Measurements from ENCODE around the gene CRACDL.

Gene CRACDL

DNA sequence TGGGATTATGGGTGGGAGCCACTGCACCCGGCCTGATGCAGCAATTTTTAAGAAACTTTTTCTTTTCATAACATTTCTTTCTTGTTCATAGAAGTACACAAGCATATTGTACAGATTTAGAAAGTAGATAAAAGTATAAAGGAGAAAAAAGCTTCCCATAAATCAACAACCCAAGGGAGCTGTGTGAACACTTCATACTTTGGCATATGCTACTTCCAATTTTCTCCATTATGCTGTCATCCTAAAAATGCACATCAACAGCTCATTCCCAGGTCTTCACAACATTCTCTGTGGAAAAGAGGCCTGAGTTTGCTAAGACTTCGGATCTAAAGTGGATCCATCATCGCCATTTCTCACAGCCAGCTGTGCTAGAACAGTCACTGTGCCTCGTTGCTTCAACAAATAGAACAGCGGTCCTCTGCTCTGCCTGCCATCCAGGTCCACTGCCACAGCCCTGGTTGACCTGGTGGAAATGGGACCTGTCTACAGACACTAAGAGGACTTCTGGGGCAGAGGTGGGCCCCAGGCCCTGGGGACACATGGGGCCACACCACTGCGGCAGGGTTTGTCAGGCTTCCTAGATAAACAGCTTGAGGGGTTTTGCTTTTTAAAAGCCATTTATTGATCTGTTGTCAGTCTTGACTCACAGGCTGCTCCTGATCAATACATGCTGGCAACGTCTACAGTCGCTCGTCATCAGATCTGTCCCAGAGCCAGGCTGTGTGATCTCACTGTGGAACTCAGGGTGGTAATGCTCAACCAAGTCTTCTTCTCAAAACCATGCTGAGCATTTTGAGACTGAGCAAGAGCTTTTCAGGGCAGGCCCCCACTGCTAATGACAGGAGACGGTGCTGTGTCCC is 132.4 kb downstream of the CRACDL start:
- DNase-seq (ENCODE audit: low read depth) = no peak

DNA sequence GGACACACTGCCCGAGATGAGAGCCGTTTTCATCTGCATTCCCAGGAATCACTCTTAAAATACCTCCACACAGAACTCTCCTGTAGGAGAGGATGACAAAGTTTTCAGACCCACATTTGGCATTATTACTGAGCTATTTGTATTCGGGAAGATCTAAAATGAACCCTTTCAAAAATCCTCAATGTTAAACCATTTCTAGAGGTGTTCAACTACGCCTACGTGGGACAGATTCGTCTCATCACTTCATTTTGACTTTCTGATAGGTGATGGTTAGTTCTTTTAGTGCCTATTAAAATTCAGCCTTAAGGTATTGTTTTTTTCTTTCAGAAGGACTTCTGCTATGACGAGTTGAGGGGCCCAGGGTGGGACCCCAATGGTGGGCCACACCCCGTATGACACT is 133.7 kb downstream of the CRACDL start:
- no peak for DNase-seq (ENCODE audit: low read depth)

DNA sequence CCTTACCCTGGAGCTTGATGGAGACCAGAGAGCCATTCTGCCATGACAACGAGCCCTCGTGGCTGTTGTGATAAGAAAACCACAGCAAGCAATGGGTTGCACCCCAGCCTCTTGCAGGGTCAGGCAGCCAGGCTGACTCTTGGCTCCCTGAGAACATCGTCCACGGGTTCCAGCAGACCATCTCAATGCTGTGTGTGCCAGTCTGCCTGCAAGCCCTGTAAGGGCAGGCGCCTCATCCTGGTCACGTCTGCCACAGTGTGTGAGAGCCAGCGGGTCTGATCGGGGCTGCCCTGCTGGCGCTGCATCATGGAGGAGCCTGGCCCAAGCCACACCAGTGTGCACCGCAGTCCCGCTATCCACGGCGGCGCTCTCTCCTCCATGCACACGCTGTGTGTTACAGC is 134.1 kb downstream of the CRACDL start:
- no peak for DNase-seq (ENCODE audit: low read depth)

DNA sequence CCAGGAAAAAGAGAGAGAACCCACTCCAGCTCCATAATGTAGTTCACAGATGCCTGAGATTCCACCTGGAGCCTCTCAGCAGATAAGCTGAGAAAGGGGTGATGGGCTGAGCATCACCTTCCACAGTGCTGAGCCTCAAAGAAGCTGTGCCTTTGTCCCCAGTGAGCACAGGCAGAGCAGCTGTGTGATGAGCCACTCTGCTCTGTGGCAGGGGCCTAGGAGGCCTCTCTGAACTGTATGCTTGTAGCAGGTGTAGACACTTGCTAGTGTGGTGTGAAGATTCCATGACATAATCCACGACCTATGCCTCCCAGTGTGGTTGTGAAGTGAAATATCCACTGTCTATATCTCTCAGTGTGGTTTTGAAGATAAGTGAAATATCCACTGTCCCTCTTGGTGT is 134.7 kb downstream of the CRACDL start:
- DNase-seq (ENCODE audit: low read depth) = no peak

DNA sequence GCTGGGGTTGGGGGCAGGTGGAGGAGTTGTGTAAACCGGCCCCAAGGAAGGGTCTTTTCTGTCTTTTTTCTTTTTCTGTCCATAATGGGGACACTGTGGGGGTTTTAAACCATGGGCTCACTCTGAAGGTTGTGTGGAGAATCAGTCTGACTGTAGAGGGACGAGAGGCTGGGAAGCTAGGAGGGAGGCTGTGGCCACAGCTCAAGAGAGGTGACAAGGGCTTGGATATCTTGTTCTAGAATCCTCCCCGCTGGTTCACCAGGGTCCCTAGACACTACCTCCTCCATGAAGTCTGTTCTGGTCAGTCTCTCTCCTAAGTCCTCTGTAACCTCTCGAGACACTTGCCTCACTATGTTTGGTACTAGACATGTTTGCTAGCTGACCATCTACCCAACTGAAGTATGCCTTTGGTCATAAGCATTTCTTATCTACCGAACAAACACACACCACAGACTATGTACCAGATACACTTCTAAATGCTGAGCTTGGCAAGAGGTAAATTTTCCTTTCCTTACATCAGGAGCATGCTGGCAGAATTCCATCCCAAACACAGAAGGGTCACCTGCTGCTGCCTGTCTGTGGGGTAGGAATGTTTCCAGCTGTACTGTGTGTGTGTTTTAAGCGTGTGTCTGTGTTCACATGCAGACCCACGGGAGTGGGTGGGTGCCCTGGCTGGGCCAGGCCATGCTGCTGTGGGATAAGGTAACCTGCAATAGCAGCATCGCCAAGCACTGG is 135.5 kb downstream of the CRACDL start:
- DNase-seq (ENCODE audit: low read depth) = no peak

DNA sequence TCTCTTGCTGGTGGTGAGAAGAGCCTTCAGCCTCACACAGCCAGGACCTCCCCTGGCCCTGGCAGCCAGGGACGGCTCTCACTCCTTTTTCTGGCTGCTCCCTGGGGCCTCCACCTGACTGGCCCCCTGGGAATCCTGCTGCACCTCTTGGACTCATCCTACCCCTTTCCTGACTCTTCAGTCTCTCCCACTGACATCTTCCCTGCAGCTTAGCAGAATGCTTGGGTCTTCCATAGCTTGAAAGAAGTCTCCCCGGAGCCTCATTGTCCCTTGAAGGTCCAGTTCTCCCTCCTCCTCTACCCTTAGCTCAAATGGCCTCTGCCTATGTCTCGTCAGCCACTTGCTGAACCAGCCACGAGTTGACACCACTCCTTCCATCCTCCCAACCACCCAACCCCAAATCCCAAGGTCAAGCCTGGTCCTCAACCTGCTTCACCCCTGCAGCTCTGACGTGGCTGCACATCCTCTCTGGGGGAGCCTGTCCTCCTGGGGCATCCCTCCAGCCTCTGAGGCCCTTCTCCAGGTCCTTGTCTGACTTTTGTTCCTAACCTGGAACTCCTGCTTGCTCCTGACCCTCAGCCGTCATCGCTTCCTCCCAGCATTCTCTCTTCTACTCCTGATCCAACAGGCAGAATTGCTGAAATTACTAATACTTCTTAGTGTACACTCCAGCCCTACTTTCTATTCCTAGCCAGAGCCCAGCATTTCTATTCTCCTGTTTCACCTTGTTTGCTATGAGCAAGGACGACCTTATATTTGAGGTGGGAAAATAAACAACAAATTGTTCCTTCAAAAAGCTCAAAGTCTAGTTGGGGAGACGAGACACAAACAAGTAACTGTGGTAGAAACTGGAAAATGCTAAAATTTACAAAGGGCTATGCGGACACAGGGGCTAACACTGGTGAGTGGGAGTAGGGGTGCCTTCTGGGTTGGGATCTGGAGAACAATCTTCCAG is 136.4 kb downstream of the CRACDL start:
- DNase-seq (ENCODE audit: low read depth) = no peak

DNA sequence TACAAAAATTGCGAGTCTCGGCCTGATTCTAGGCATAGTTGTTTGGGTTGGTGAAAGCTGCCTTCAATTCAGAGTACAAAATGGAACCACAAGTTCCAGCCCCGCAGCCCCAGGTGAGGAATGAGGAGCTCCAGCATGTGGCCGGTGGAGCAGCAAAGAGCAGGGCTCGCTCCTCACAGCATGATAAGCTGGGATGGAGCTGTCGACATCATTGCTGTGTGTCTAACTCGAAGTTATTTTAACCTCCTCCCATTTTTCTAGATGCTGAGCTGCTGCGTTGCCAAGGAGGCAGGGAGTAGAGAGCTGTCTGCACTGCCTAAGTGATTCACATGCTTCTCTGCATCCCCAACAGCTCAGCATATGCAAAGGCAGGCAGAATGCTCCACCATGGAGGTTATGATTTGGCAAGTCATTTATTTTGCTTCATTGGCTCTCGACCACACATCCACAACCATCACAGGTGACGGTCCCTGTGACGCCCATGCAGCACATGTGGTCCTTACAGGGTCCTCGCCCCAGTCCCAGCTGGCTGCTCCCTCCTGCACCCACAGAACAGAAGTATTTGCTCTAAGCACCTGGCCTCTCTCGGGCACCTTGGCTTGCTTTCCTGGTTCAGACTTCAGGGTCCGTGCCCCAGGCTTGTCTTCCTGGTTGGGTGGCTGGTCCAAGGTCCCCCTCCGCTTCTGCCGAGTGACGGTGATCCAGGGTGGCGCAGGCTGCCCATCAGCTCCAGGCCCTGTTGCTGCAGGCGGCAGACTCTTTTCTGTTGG is 139.1 kb downstream of the CRACDL start:
- DNase-seq (ENCODE audit: low read depth) = no peak

DNA sequence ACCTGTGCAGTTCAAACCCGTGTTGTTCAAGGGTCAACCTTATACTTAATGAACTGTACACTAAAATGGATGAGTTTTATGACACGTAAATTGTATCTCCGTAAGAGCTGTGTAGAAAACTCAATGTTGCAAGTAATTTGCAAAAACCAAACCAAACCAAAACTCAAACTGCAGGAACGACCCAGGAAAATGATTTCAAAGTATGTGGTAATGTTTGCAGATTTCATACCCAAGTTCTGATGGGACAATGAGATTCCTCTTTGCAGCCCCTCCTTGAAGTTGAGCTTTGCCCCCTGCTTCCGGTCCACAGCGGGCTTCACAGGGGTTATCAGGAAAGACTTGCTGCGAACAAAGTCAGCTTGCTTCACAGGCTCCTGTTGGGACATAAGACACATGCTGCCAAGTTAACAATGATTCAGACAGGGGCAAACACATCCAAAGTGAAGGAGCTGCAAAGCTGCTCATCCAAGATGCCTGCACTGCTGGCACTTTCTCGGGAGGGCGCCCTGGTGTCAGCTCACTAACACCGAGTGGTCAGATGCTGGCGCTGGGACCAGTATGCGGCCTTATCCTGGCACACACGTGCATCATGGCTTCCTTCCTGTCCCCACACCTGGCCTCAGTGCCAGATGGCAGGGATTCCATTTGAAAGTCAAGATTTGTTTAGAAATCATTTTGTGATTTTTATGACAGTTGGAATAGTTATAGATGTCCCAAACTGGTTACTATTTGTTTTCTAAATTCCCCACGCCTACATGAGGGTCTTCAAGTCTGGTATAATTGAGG is 139.9 kb downstream of the CRACDL start:
- no peak for DNase-seq (ENCODE audit: low read depth)

DNA sequence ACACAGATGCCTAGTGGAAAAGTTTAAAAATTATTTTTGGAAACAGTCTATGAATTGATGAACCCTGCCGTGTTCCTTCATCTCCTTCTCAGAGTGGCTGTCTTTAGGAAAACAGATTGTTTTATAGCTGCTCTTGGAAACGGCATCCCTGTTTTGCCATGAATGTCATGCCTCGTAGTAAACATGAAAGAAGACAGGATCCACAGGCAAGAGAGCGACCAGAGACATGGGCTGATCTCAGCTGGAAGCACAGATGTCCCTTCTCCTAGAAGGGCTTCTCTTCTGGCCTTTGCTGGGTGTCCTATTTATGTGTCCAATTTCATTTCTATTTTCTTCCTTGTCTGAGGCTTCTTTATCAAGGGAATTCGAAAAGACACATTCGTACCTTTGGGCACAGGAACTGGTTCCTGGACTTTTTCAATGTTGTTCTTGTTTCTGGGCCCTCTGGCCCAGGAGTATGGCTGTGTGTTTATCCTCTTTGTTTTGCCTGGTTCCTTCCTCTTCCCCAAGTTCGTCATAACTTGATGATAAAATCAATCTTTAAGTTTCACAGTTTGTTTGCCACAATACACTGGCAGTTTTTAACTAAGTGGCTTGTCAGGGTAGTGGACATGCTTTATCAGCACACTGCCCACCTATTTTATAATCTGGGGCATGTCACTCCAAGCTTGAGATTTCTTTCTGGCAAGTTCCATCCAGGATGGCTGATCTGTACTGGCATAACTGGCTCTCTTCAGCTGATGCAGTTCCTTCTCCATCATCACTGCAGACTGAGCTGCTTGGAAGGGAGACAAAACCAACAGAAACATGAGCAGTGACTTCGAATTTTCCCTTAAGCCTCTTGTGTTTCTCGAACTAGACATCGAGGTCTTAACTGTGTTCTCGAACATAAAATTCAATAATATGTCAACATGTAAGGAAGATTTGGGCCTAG is 141.9 kb downstream of the CRACDL start:
- DNase-seq (ENCODE audit: low read depth) = no peak

DNA sequence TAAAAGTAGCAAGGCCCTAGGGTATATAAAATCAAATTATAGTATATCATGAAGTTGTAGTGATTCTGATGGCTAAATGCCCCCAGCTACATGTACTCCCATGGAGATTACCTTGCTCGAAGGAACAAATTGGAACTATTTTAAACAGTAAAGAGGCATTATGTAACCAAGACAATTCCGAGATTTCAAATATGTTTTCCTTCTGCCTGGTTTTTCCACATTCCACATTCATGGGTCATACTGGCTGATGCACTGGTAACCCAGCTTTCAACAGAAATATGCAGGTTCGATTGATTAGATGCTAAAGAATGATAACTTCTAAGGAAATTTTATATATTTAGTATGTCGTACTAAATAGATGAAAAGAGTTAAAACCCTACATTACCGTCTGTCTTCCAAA is 142.8 kb downstream of the CRACDL start:
- DNase-seq (ENCODE audit: low read depth) = no peak

DNA sequence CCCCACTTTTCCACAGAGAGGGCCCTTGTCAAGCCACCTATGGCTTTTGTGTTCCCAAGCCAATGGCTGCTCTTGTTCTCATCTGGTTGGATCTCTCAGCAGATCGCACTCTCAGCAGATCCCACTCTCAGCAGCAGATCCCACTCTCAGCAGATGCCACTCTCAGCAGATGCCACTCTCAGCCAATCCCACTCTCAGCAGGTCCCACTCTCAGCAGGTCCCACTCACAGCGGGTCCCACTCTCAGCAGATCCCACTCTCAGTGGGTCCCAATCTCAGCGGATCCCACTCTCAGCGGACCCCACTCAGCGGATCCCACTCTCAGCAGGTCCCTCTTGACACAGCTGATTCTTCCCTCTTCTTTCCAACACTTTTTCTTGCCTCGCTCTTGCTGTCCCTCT is 145.8 kb downstream of the CRACDL start:
- DNase-seq (ENCODE audit: low read depth) = no peak

DNA sequence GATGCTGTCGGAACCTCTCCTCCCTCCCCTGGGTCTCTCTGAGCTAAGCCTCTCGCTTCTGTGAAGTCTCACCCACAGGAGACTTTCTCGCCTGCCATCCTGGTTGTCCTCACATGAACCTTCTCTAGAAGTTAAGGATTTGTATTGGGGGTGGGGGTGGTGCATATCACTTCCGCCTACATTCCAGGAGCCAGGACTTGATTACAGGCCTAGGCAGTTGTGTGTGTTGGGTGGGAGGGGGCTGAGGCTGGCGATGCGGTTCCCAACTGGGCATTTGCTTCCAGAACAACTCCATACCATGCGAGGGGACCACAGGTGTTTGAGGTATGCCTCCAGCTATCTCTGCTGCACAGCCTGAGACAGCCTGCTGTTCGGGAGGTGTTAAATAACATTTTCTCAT is 148.3 kb downstream of the CRACDL start:
- DNase-seq (ENCODE audit: low read depth) = no peak

DNA sequence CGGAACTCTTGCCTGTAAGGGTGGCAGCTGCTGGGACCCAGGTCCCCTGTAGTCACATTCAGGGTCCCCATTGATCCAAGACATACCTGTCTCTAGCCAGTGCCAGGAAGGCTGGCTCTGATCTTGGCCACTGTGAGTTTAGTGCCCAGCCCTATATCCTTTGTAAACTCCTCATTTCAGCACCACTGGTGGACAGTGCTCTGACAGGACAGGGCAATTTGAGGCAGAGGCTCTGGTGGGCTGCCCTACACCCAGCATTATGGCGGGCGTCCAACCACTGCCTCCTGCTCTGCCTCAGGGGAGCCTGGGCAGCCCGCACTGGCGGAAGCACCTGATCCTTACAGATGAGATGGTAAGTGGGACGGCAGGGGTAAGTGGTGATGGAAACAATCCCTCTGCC is 149.8 kb downstream of the CRACDL start:
- DNase-seq (ENCODE audit: low read depth) = no peak

DNA sequence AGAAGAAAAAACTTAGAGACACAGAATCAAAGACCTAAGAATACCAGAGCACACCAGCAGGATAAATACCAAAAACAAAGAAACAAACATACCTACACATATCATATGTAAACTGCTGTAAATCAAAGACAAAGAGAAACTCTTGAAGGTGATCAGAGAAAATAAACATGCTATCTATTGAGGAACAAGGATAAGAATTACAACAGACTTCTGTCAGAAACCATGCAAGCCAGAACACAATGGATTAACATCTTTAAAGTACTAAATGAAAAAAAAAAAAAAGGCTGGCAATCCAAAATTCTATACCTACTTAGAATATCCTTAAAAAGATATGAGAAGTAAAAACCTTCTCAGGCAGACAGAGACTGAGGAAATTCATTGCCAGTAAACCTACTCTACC is 153.5 kb downstream of the CRACDL start:
- no peak for DNase-seq (ENCODE audit: low read depth)

DNA sequence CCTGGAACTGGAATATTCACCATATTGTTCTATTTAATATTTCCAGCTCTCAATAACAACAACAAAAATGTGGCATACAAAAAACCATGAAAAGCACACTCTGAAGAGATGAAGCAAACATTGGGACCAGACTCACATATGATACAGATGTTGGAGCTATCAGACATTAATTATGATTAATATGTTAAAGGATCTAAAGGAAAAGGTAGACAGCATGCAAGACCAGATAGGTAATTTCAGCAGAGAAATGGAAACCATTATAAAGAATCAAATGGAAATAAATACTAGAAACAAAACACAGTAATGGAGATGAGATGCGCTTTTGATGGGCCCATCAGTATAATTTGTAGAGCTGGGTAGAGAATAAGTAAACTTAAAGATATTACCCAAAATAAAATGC is 154.2 kb downstream of the CRACDL start:
- no peak for DNase-seq (ENCODE audit: low read depth)

DNA sequence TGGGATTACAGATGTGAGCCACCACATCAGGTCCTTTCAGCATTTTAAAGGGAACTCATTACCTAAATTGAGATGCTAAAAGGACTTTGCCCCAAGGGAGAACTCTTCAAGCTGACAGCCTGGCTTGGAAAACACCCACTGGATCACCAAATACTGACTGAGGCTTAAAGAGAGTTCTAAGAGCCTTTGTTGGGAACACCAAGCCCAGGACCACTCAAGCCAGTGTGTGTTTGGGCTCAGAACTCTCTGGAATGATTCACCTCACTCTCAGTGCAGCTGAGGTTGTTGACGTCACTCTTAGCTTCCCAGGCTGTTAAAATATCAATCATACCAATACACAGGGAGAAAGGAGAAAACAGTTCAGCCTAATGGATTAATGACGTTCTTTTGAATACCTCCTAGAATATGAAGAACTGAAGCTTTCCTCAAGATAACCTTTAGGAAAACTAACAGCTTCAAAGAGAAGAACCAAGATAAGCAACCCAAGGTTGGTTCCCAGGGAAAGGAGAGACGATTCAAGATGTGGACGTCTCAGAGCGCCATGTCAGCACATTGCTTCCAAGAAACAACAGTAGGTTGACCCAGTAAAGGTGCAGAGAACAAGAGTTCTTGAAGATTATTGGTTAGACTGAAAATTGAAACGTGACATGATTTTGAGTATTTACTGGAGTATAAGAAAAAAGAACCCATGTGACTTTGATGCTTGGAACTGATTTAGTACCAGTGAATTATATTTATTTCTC is 157.1 kb downstream of the CRACDL start:
- DNase-seq (ENCODE audit: low read depth) = no peak

DNA sequence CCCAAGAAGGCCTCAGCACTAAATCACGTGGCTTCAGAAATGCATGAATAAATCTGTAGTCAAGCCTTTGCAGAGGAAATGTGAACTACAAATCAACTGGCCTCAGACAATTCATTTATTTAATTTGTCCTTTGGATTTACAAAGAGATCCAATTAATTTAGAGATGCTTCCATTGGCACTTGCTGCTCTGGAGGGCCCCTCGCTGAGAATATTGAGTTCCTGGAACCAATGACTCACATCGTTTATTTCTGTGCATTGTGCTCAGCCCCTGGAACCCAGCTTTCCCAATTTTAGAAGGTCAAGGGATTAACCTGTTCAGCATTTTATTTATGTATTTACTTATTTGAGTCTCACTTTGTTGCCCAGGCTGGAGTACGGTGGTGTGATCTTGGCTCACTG is 157.9 kb downstream of the CRACDL start:
- no peak for DNase-seq (ENCODE audit: low read depth)

DNA sequence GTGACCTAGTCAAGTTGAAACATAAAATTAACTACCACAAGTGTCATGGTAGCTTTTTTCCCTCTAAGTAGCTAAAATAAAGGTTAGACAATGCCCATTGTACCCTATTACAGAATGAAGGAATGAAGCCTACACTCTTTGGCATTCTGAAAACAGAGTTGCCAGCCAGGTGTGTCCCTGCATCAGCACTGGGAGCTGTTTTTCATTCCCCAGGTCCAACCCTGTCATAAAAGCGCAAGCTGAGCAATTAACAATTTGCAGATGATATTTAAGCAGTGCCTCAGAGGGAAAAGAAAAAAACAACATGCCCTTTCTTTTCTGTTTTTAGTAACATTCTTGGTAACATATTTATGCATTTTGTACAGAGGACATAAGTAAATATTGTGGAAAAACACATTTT is 158.3 kb downstream of the CRACDL start:
- DNase-seq (ENCODE audit: low read depth) = no peak

DNA sequence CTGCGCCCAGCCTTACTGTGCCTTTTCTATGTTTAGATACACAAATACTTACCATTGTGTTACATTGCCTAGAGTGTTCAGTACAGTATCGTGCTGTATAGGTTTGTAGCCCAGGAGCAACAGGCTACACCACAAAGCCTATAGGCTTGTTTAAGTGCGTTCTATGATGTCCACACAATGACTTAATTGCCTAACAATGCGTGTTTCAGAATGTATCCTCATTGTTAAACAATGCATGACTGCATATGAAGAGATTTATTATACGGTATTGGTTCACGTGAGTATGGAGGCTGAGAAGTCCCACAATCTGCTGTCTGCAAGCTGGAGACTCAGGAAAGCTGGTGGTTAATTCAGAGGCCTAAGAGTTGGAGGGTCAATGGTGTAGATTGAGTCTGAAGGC is 158.9 kb downstream of the CRACDL start:
- no peak for DNase-seq (ENCODE audit: low read depth)
